AG10803 (cell line): ENCODE results near the gene GP5.

ENCODE experiments used
- DNase-seq: peaks from one replicate; pipeline ENCODE4 v3.0.0; 2010; ENCODE audit warnings: low read depth
- H3K4me3 ChIP-seq: 2 replicates; pipeline ENCODE4 v1.5.1; 2011; ENCODE audit warnings: mild to moderate bottlenecking, low read length, control low read depth
- CTCF ChIP-seq: conservative IDR thresholded peaks from 2 replicates; pipeline ENCODE4 v1.5.1; 2011; ENCODE audit warnings: mild to moderate bottlenecking, low read length, control low read depth, inconsistent platforms

The GP5 gene

GRCh38 chr3:194422188-194422587 lies 23.1 kb upstream of the GP5 start:
- TF ChIP-seq CTCF, result no peak
- no peak overlapping the region for H3K4me3 ChIP-seq
- DNase-seq, result peak; percentile 12

GRCh38 chr3:194418671-194419070 lies 19.6 kb upstream of the GP5 start:
- TF ChIP-seq CTCF, result no peak
- no peak overlapping the region for H3K4me3 ChIP-seq
- DNase-seq, result no peak

- H3K4me3 ChIP-seq, result no peak overlapping the region
- no peak for TF ChIP-seq CTCF
- DNase-seq, result no peak
Measured at GRCh38 chr3:194407423-194407822, 8.4 kb upstream of the GP5 start.

- no peak for DNase-seq
Measured at GRCh38 chr3:194405766-194406165, 6.7 kb upstream of the GP5 start.

GRCh38 chr3:194404365-194405140 lies 5.5 kb upstream of the GP5 start:
- no peak overlapping the region for H3K4me3 ChIP-seq
- peak; percentile 67 for DNase-seq
- TF ChIP-seq CTCF, result peak; percentile 74

More at GRCh38 chr3:194405766-194406165, 6.7 kb upstream of the GP5 start:
- H3K4me3 ChIP-seq, result no peak overlapping the region
- TF ChIP-seq CTCF, result no peak

- DNase-seq, result no peak
- no peak for TF ChIP-seq CTCF
- no peak overlapping the region for H3K4me3 ChIP-seq
Measured at GRCh38 chr3:194401868-194402329, 2.8 kb upstream of the GP5 start.

- TF ChIP-seq CTCF, result no peak
- H3K4me3 ChIP-seq, result no peak overlapping the region
- DNase-seq, result no peak
Measured at GRCh38 chr3:194401346-194401745, 2.3 kb upstream of the GP5 start.
